ENCODE results near the gene FBXO40.
"Not testable (repeated sequence)": the region's sequence is repeated elsewhere in the genome, so short reads cannot be mapped to it uniquely, and the experiment has no call there.

The FBXO40 gene

DNA sequence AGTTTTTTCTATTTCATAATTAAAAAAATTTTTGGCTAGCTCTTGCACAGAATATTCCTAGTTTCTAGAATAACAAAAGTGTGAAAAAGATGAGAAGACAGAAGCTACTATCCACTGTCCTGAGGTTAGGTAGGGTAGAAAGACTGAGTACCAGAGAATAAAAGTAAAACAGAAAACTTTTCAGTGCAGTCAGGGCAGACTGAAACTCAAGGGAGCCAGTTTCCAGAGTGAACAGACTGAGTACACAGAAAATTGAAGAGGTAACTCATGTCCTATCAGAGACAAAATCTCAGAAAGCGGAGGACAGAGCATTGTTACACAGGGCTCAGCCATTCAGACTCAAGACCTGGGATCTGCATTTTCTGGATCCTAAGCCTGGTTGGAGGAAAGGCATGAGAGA lies 8.8 kb upstream of the FBXO40 start:
- DNase-seq (ENCODE audit: low read depth), result no peak
- no peak overlapping the region for H3K4me3 ChIP-seq (ENCODE audit: low read depth, low read length)
- TF ChIP-seq MYC (IDR thresholded peaks at IDR 0.05; ENCODE audit: low read depth, low read length) (no peak), POLR2A (IDR thresholded peaks at IDR 0.05; ENCODE audit: extremely low read depth, insufficient read length) (no peak)
- TF ChIP-seq, protein P1, sequence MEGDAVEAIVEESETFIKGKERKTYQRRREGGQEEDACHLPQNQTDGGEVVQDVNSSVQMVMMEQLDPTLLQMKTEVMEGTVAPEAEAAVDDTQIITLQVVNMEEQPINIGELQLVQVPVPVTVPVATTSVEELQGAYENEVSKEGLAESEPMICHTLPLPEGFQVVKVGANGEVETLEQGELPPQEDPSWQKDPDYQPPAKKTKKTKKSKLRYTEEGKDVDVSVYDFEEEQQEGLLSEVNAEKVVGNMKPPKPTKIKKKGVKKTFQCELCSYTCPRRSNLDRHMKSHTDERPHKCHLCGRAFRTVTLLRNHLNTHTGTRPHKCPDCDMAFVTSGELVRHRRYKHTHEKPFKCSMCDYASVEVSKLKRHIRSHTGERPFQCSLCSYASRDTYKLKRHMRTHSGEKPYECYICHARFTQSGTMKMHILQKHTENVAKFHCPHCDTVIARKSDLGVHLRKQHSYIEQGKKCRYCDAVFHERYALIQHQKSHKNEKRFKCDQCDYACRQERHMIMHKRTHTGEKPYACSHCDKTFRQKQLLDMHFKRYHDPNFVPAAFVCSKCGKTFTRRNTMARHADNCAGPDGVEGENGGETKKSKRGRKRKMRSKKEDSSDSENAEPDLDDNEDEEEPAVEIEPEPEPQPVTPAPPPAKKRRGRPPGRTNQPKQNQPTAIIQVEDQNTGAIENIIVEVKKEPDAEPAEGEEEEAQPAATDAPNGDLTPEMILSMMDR (IDR thresholded peaks at IDR 0.05; ENCODE audit: low read depth, low read length), result no peak
- TF ChIP-seq, protein P2, sequence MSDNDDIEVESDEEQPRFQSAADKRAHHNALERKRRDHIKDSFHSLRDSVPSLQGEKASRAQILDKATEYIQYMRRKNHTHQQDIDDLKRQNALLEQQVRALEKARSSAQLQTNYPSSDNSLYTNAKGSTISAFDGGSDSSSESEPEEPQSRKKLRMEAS (IDR thresholded peaks at IDR 0.05; ENCODE audit: low read depth, low read length), result no peak

DNA sequence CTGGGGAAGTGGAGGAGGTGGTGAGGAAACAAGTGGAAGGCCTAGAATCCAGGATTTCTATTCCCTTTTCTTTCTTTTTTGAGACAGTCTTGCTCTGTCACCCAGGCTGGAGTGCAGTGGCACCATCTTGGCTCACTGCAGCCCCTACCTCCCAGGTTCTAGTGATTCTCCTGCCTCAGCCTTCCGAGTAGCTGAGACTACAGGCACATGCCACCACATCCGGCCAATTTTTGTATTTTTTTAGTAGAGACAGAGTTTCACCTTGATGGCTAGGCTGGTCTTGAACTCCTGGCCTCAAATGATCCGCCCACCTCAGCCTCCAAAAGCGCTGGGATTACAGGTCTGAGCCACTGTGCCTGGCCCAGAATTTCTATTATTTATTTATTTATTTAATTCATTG lies 627 bp downstream of the FBXO40 start:
- H3K4me3 ChIP-seq (ENCODE audit: low read depth, low read length); DNase-seq (ENCODE audit: low read depth): not testable (repeated sequence)

DNA sequence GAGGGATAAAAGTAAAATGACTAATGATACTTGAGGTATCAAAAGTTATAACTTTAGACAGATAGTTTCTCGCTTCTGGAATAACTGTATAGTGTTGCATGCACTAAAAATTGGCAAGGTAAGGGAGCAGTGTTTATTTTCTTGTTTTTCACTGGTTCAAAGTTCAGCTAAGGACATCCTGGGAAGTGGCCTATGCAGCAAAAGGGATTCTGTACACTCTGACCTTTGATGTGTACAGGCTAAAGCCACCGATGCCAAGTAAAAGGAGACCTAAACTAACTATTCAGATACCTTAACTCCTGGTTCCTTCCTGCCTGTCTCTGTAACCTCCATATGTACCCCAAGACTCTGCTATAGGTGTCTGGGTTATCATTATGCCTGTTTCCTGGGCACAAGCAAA lies 1.7 kb downstream of the FBXO40 start:
- DNase-seq (ENCODE audit: low read depth), result no peak
- TF ChIP-seq MYC (IDR thresholded peaks at IDR 0.05; ENCODE audit: low read depth, low read length) (no peak), POLR2A (IDR thresholded peaks at IDR 0.05; ENCODE audit: extremely low read depth, insufficient read length) (no peak)
- TF ChIP-seq, protein P1 (IDR thresholded peaks at IDR 0.05; ENCODE audit: low read depth, low read length), result no peak
- TF ChIP-seq, protein P2 (IDR thresholded peaks at IDR 0.05; ENCODE audit: low read depth, low read length), result no peak
- H3K4me3 ChIP-seq (ENCODE audit: low read depth, low read length), result no peak overlapping the region

DNA sequence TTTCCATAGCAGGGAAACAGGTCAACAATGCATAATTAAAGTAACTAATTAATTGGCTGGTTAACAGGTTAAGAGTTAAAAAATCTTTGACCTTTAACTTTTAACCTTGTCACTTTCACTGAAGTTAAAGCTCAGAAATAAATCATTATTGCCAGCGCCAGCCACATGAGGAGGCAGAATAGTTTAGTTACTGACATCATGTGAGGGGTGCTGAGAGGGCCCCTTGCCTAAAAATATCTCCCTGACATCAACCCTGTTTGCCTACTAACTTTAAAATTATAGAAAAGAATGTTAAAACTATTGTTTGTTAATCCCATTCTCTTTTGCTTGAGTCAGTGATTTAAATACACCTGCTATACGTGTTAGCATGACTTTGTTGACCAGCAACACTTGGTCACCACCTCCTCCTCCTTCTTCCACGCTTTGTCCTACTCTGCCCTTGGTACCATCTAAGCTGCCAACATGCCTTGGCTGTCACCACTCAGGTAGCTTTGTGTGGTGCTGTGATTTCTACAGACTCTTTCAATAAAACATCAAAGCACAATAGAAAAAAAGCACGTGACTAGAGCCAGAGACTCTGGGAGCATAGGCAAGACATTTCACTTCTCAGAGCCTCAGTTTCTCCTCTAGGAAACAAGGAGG lies 2.7 kb downstream of the FBXO40 start:
- no peak for DNase-seq (ENCODE audit: low read depth)

DNA sequence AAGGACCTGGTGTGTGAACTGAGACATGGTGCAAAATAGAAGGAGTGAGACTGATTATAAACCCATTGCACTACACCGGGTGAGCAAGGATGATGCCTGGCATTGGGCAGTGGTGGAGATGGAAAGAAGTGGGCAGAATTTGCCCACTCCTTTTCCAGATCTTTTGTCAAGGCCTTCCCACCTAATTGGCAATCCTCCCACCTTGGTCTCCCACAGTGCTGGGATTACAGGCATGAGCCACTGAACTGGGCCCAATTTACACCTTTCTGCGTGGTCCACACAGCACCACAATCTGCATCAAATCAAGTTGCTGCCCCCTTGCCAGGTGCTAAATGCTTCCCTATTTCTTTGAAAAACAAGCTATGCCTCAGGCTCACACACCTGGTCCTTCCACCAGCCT lies 5.4 kb downstream of the FBXO40 start:
- DNase-seq (ENCODE audit: low read depth), result no peak
- no peak overlapping the region for H3K4me3 ChIP-seq (ENCODE audit: low read depth, low read length)
- TF ChIP-seq MYC (IDR thresholded peaks at IDR 0.05; ENCODE audit: low read depth, low read length) (no peak), POLR2A (IDR thresholded peaks at IDR 0.05; ENCODE audit: extremely low read depth, insufficient read length) (no peak)
- TF ChIP-seq, protein P2 (IDR thresholded peaks at IDR 0.05; ENCODE audit: low read depth, low read length), result no peak
- TF ChIP-seq, protein P1 (IDR thresholded peaks at IDR 0.05; ENCODE audit: low read depth, low read length), result no peak

More for the DNA sequence above, 2.7 kb downstream of the FBXO40 start:
- H3K4me3 ChIP-seq (ENCODE audit: low read depth, low read length), result no peak overlapping the region
- TF ChIP-seq, protein P2 (IDR thresholded peaks at IDR 0.05; ENCODE audit: low read depth, low read length), result no peak
- TF ChIP-seq, protein P1 (IDR thresholded peaks at IDR 0.05; ENCODE audit: low read depth, low read length), result no peak
- TF ChIP-seq POLR2A (IDR thresholded peaks at IDR 0.05; ENCODE audit: extremely low read depth, insufficient read length) (no peak), MYC (IDR thresholded peaks at IDR 0.05; ENCODE audit: low read depth, low read length) (no peak)

DNA sequence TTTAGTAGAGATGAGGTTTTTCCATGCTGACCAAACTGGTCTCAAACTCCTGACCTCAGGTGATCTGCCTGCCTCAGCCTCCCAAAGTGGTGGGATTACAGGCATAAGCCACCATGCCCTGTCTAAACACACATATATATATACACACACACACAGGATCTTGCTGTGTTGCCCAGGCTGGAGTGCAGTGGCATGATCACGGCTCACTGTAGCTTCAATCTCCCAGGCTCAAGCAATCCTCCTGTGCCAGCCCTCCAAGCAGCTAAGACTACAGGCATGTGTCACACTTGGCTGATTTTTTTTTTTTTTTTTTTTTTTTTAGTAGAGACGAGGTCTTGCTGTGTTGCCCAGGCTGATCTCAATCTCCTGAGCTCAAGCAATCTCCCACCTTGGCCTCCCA lies 6.7 kb downstream of the FBXO40 start:
- DNase-seq (ENCODE audit: low read depth); H3K4me3 ChIP-seq (ENCODE audit: low read depth, low read length): not testable (repeated sequence)

DNA sequence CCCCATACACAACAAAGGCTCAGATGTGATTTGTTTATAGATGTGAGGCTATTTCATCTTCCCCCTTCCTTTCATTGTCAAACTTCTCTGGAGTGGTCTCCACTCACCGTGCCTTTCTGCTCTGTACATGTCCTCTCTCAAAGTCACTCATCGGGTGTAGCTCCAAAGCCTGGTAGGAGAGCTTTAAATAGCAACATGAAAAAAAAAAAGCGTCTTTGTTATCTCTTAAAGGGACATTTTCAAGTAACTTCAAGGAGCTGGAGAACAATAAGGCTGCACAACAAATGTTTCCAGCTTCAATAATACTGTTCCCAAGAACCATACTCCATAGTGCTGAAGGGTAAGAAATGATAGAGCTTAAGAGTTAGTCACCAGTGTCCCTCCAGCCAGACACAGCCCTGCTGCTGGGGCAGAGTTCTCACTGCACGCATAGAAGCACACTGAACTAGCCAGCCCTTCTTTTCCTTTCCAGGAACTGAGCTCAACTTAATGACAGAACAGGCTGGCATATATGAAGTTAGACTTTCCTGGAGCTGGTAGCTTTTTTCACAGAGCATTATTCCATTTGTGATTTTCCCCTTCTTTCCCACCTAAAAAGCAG lies 8.1 kb downstream of the FBXO40 start:
- TF ChIP-seq, protein P2 (IDR thresholded peaks at IDR 0.05; ENCODE audit: low read depth, low read length), result no peak
- TF ChIP-seq MYC (IDR thresholded peaks at IDR 0.05; ENCODE audit: low read depth, low read length), result no peak
- no peak for TF ChIP-seq POLR2A (IDR thresholded peaks at IDR 0.05; ENCODE audit: extremely low read depth, insufficient read length)
- TF ChIP-seq, protein P1 (IDR thresholded peaks at IDR 0.05; ENCODE audit: low read depth, low read length), result no peak
- H3K4me3 ChIP-seq (ENCODE audit: low read depth, low read length), result no peak overlapping the region
- no peak for DNase-seq (ENCODE audit: low read depth)
